ENCODE data around the gene BCAR3.

BCAR3 gene

GRCh38 chr1:93578433-93578830 lies 103.2 kb downstream of the BCAR3 start:
- no peak overlapping the region for H3K4me3 ChIP-seq (replicated peaks; ENCODE audit: low read depth, low read length)
- TF ChIP-seq CTCF (IDR thresholded peaks at IDR 0.05; ENCODE audit: low read depth, low read length, missing control alignments), result no peak
- no peak for DNase-seq (ENCODE audit: extremely low read depth, low read depth)

GRCh38 chr1:93577536-93578432 lies 103.9 kb downstream of the BCAR3 start:
- H3K4me3 ChIP-seq (replicated peaks; ENCODE audit: low read depth, low read length), result no peak overlapping the region
- DNase-seq (ENCODE audit: extremely low read depth, low read depth), result no peak
- no peak for TF ChIP-seq CTCF (IDR thresholded peaks at IDR 0.05; ENCODE audit: low read depth, low read length, missing control alignments)

GRCh38 chr1:93576746-93577145 lies 104.9 kb downstream of the BCAR3 start:
- TF ChIP-seq CTCF (IDR thresholded peaks at IDR 0.05; ENCODE audit: low read depth, low read length, missing control alignments), result no peak
- DNase-seq (ENCODE audit: extremely low read depth, low read depth), result no peak
- H3K4me3 ChIP-seq (replicated peaks; ENCODE audit: low read depth, low read length), result no peak overlapping the region

GRCh38 chr1:93576346-93576745 lies 105.3 kb downstream of the BCAR3 start:
- no peak for TF ChIP-seq CTCF (IDR thresholded peaks at IDR 0.05; ENCODE audit: low read depth, low read length, missing control alignments)
- H3K4me3 ChIP-seq (replicated peaks; ENCODE audit: low read depth, low read length), result no peak overlapping the region
- peak; percentile 85 for DNase-seq (ENCODE audit: extremely low read depth, low read depth)

GRCh38 chr1:93575621-93576284 lies 105.9 kb downstream of the BCAR3 start:
- TF ChIP-seq CTCF (IDR thresholded peaks at IDR 0.05; ENCODE audit: low read depth, low read length, missing control alignments), result no peak
- DNase-seq (ENCODE audit: extremely low read depth, low read depth), result peak; percentile 80

GRCh38 chr1:93574991-93575390 lies 106.6 kb downstream of the BCAR3 start:
- no peak overlapping the region for H3K4me3 ChIP-seq (replicated peaks; ENCODE audit: low read depth, low read length)
- no peak for DNase-seq (ENCODE audit: extremely low read depth, low read depth)
- TF ChIP-seq CTCF (IDR thresholded peaks at IDR 0.05; ENCODE audit: low read depth, low read length, missing control alignments), result no peak

More at GRCh38 chr1:93575621-93576284, 105.9 kb downstream of the BCAR3 start:
- no peak overlapping the region for H3K4me3 ChIP-seq (replicated peaks; ENCODE audit: low read depth, low read length)
